Left ventricle myocardium inferior (tissue), 1 donor: ENCODE measurements around the gene ADAD2. TPM values are rescaled to one million over a fixed set of nuclear protein-coding genes. Genes with fewer than 3 reads are reported as not detected.
"Not testable (repeated sequence)": the region's sequence is repeated elsewhere in the genome, so short reads cannot be mapped to it uniquely, and the experiment has no call there.

Source experiments
- DNase-seq: peaks from one replicate; pipeline ENCODE4 v3.0.0-alpha.2; 2020
- H3K27ac ChIP-seq: fragments of 200-600 bp; replicated peaks from 2 replicates; pipeline ENCODE4 v1.8.0; 2021
- H3K27me3 ChIP-seq: fragments of 200-600 bp; 2 replicates; pipeline ENCODE4 v1.8.0; 2021; ENCODE audit warnings: low read depth
- H3K36me3 ChIP-seq: fragments of 200-600 bp; 2 replicates; pipeline ENCODE4 v1.8.0; 2021
- H3K4me1 ChIP-seq: fragments of 200-600 bp; 2 replicates; pipeline ENCODE4 v1.8.0; 2021
- H3K4me3 ChIP-seq: fragments of 200-600 bp; 2 replicates; pipeline ENCODE4 v1.8.0; 2021; ENCODE audit warnings: mild to moderate bottlenecking, moderate library complexity
- H3K9me3 ChIP-seq: fragments of 200-600 bp; replicated peaks from 2 replicates; pipeline ENCODE4 v1.8.0; 2021
- intact Hi-C: fragments of 100-400 bp; cut with micrococcal nuclease; formaldehyde crosslinking; loops from one replicate; pipeline ENCODE4 v1.11.0; 2022
- total RNA-seq: library from RNA; stranded (reverse); fragmentation: NEBNext Ultra II Directional; extraction: Animal tissue kit (Norgen Biotek cat#: 25700); gene quantifications from one replicate; pipeline ENCODE4 v1.2.1, GENCODE V29; 2021
- TF ChIP-seq, protein P1 (sequence below): fragments of 200-600 bp; IDR thresholded peaks from 2 replicates; pipeline ENCODE4 v1.8.0; 2021; ENCODE audit warnings: antibody characterized with exemption, mild to moderate bottlenecking, borderline replicate concordance
- donor health status: DM: no; HTN: yes; CAD: no; lungs with severe emphysema.

Gene ADAD2
- total RNA-seq, 1 donor from 2014 or later: 0.52 TPM

GRCh38 chr16:84215531-84215930 is 24.6 kb downstream of the ADAD2 start:
- TF ChIP-seq, protein P1, sequence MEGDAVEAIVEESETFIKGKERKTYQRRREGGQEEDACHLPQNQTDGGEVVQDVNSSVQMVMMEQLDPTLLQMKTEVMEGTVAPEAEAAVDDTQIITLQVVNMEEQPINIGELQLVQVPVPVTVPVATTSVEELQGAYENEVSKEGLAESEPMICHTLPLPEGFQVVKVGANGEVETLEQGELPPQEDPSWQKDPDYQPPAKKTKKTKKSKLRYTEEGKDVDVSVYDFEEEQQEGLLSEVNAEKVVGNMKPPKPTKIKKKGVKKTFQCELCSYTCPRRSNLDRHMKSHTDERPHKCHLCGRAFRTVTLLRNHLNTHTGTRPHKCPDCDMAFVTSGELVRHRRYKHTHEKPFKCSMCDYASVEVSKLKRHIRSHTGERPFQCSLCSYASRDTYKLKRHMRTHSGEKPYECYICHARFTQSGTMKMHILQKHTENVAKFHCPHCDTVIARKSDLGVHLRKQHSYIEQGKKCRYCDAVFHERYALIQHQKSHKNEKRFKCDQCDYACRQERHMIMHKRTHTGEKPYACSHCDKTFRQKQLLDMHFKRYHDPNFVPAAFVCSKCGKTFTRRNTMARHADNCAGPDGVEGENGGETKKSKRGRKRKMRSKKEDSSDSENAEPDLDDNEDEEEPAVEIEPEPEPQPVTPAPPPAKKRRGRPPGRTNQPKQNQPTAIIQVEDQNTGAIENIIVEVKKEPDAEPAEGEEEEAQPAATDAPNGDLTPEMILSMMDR: no peak
- no peaks in the 10 kb centered on the region for H3K36me3 ChIP-seq
- H3K27me3 ChIP-seq: peaks cover 3% of the 10 kb centered on the region
- H3K4me3 ChIP-seq: no peak overlapping the region
- intact Hi-C loops: no loop called here
- no peaks in the 10 kb centered on the region for H3K9me3 ChIP-seq
- H3K4me1 ChIP-seq: peaks cover 9% of the 10 kb centered on the region
- no peak for DNase-seq
- H3K27ac ChIP-seq: no peak overlapping the region

DNA sequence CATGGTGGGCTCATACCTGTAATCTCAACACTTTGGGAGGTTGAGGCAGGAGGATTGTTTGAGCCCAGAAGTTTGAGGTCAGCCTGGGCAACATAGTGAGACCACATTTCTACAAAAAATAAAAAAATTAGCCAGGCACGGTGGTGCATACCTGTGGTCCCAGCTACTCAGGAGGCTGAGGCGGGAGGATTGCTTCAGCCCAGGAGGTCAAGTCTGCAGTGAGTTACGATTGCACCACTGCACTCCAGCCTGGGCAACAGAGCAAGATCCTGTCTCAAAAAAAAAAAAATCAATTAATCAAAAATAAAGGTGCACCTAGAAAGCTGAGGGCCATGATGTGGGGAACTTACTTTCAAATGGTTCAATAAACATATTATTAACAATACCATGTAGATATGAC is 25.2 kb downstream of the ADAD2 start:
- H3K4me1 ChIP-seq, H3K4me3 ChIP-seq, H3K9me3 ChIP-seq, H3K36me3 ChIP-seq, H3K27me3 ChIP-seq, intact Hi-C loops, DNase-seq, H3K27ac ChIP-seq: not testable (repeated sequence)

DNA sequence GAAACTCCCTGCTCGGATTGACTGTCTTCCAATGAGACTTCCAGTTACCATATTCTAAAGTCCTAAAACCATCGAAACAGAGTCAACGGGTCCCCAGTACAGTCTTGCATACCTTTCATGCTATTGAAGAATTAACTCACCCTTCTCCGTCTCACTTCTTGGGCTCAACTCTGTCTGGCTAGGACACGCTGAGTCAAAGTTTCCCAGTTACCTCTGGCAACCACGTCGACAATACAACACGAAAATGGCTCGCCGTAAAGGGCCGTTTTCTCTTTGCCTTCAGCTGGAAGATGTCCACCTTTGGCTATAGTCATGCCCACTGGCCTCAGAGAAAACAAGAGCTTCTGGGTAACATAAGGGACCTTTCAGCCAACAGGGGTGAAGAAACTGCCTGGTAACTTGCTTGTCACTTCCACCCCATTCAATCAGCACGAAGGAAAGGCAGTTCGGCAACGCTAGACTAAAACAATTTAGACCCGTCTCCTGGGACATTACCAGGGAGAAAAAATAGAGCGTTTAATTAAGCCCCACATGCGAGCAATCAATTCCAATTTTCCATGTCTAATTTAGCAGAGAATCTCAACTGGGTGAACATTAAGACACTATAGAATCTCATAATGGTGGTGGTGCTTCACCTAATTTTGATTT is 27.3 kb downstream of the ADAD2 start:
- no peak overlapping the region for H3K27ac ChIP-seq
- no peaks in the 10 kb centered on the region for H3K9me3 ChIP-seq
- peaks cover 6% of the 10 kb centered on the region for H3K27me3 ChIP-seq
- intact Hi-C loops: no loop called here
- no peaks in the 10 kb centered on the region for H3K36me3 ChIP-seq
- no peak overlapping the region for H3K4me3 ChIP-seq
- TF ChIP-seq, protein P1: no peak
- H3K4me1 ChIP-seq: peaks cover 9% of the 10 kb centered on the region
- DNase-seq: no peak

GRCh38 chr16:84218956-84219355 is 28.0 kb downstream of the ADAD2 start:
- intact Hi-C loops: no loop called here
- DNase-seq: no peak
- H3K36me3 ChIP-seq: no peaks in the 10 kb centered on the region
- no peak overlapping the region for H3K27ac ChIP-seq
- peaks cover 6% of the 10 kb centered on the region for H3K27me3 ChIP-seq
- H3K4me3 ChIP-seq: no peak overlapping the region
- TF ChIP-seq, protein P1: no peak
- no peaks in the 10 kb centered on the region for H3K9me3 ChIP-seq
- H3K4me1 ChIP-seq: peaks cover 9% of the 10 kb centered on the region

DNA sequence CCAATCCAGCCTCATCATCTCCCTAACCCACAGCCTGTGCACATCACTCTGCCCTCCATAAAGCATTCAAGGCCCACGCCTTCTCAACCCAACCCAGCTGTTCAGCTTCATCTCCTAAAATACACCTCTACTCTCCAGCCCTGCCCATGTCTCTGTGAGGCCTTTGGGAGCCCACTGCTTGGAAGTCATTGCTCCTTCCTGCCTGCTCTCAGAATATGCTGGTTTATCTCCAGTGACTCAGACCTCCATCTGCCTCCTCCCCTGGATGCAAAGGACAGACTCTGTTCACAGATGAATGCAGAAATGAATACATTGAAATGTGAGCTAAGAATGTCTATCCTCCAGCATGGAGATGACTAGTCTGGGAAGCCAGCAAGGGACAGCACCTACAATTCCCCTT is 29.9 kb downstream of the ADAD2 start:
- H3K4me1 ChIP-seq: no peaks in the 10 kb centered on the region
- H3K9me3 ChIP-seq: no peaks in the 10 kb centered on the region
- DNase-seq: no peak
- H3K36me3 ChIP-seq: no peaks in the 10 kb centered on the region
- no peak overlapping the region for H3K4me3 ChIP-seq
- H3K27ac ChIP-seq: no peak overlapping the region
- H3K27me3 ChIP-seq: peaks cover 6% of the 10 kb centered on the region
- TF ChIP-seq, protein P1: no peak
- intact Hi-C loops: no loop called here

- TF ChIP-seq, protein P1: no peak
- H3K9me3 ChIP-seq: no peaks in the 10 kb centered on the region
- H3K36me3 ChIP-seq: no peaks in the 10 kb centered on the region
- no peak overlapping the region for H3K4me3 ChIP-seq
- peaks cover 9% of the 10 kb centered on the region for H3K4me1 ChIP-seq
- H3K27me3 ChIP-seq: peaks cover 3% of the 10 kb centered on the region
- intact Hi-C loops: no loop called here
- no peak for DNase-seq
- no peak overlapping the region for H3K27ac ChIP-seq
Observed at GRCh38 chr16:84223456-84223855, 32.5 kb downstream of the ADAD2 start.
